ENCODE results near the gene BSX. TPM values are rescaled to one million over a fixed set of nuclear protein-coding genes. Genes with fewer than 3 reads are reported as not detected.

BSX gene
- total RNA-seq, 2 experiments from 2014 or later, result not detected

- H3K36me3 ChIP-seq (ENCODE audit: insufficient read depth, low read length), result no peaks in the 10 kb centered on the region
- intact Hi-C loops (cut with DNase I, micrococcal nuclease), result no loop called here
- Mint-ChIP-seq H3K4me1 (ENCODE audit: low read depth) (no peaks in the 10 kb centered on the region), H3K36me3 (ENCODE audit: low read depth) (peaks cover 10% of the 10 kb centered on the region), H3K4me3 (no peak overlapping the region), H3K9me3 (no peaks in the 10 kb centered on the region), H3K27me3 (no peaks in the 10 kb centered on the region), H3K27ac (no peak overlapping the region)
- ATAC-seq (ENCODE audit: poor library complexity), result no peak
- ChIA-PET CTCF (no interaction called here), POLR2A (no interaction called here)
- TF ChIP-seq CTCF (IDR thresholded peaks at IDR 0.05), result no peak
- H3K4me1 ChIP-seq (ENCODE audit: insufficient read depth, low read length), result no peaks in the 10 kb centered on the region
- no peak overlapping the region for H3K27ac ChIP-seq (ENCODE audit: low read depth in 1 of 2, low read length in 2 of 2)
- no peaks in the 10 kb centered on the region for H3K27me3 ChIP-seq (ENCODE audit: control insufficient read depth in 1 of 2, insufficient read depth in 2 of 2, low read length in 2 of 2)
- H3K4me3 ChIP-seq (ENCODE audit: low read length), result no peak overlapping the region
- no peaks in the 10 kb centered on the region for H3K9me3 ChIP-seq (ENCODE audit: control insufficient read depth in 1 of 2, insufficient read depth in 1 of 2, low read length in 2 of 2)
- no peak for DNase-seq
These were observed 43.7 kb downstream of the BSX start for GRCh38 chr11:122937983-122938382.

GRCh38 chr11:122933416-122933815 is 48.2 kb downstream of the BSX start:
- no peak for DNase-seq
- Mint-ChIP-seq H3K9me3 (no peaks in the 10 kb centered on the region), H3K4me1 (ENCODE audit: low read depth) (no peaks in the 10 kb centered on the region), H3K36me3 (ENCODE audit: low read depth) (peaks cover 10% of the 10 kb centered on the region), H3K27ac (no peak overlapping the region), H3K27me3 (no peaks in the 10 kb centered on the region), H3K4me3 (no peak overlapping the region)
- no peak for TF ChIP-seq CTCF (IDR thresholded peaks at IDR 0.05)
- no peak for ATAC-seq (ENCODE audit: poor library complexity)
- H3K4me3 ChIP-seq (ENCODE audit: low read length), result no peak overlapping the region
- intact Hi-C loops (cut with DNase I, micrococcal nuclease), result no loop called here
- POLR2A ChIA-PET, result no interaction called here
- CTCF ChIA-PET, result no interaction called here
- no peaks in the 10 kb centered on the region for H3K36me3 ChIP-seq (ENCODE audit: insufficient read depth, low read length)
- H3K27ac ChIP-seq (ENCODE audit: low read depth in 1 of 2, low read length in 2 of 2), result no peak overlapping the region
- H3K9me3 ChIP-seq (ENCODE audit: control insufficient read depth in 1 of 2, insufficient read depth in 1 of 2, low read length in 2 of 2), result no peaks in the 10 kb centered on the region
- no peaks in the 10 kb centered on the region for H3K27me3 ChIP-seq (ENCODE audit: control insufficient read depth in 1 of 2, insufficient read depth in 2 of 2, low read length in 2 of 2)
- H3K4me1 ChIP-seq (ENCODE audit: insufficient read depth, low read length), result no peaks in the 10 kb centered on the region

GRCh38 chr11:122931510-122931909 is 50.1 kb downstream of the BSX start:
- Mint-ChIP-seq H3K27ac (no peak overlapping the region), H3K4me1 (ENCODE audit: low read depth) (no peaks in the 10 kb centered on the region), H3K4me3 (no peak overlapping the region), H3K36me3 (ENCODE audit: low read depth) (peaks cover 14% of the 10 kb centered on the region), H3K9me3 (no peaks in the 10 kb centered on the region), H3K27me3 (no peaks in the 10 kb centered on the region)
- intact Hi-C loops (cut with DNase I, micrococcal nuclease), result no loop called here
- H3K4me1 ChIP-seq (ENCODE audit: insufficient read depth, low read length), result no peaks in the 10 kb centered on the region
- ChIA-PET POLR2A (no interaction called here), CTCF (no interaction called here)
- no peak overlapping the region for H3K27ac ChIP-seq (ENCODE audit: low read depth in 1 of 2, low read length in 2 of 2)
- H3K36me3 ChIP-seq (ENCODE audit: insufficient read depth, low read length), result no peaks in the 10 kb centered on the region
- no peaks in the 10 kb centered on the region for H3K27me3 ChIP-seq (ENCODE audit: control insufficient read depth in 1 of 2, insufficient read depth in 2 of 2, low read length in 2 of 2)
- DNase-seq, result no peak
- H3K4me3 ChIP-seq (ENCODE audit: low read length), result no peak overlapping the region
- no peaks in the 10 kb centered on the region for H3K9me3 ChIP-seq (ENCODE audit: control insufficient read depth in 1 of 2, insufficient read depth in 1 of 2, low read length in 2 of 2)
- ATAC-seq (ENCODE audit: poor library complexity), result no peak
- TF ChIP-seq CTCF (IDR thresholded peaks at IDR 0.05), result no peak

Other genes with a start within 250 kb of the BSX start
- 1 to 10 TPM in 1 of 2 experiments, under 1 TPM in 1; 0.70 to 1.3 TPM for gene CRTAM, start 143.3 kb downstream of the BSX start, total RNA-seq
- gene JHY, start 99.1 kb downstream of the BSX start, total RNA-seq, result 1 to 10 TPM; 4.6 to 4.7 TPM
- 100 to 1,000 TPM; 788 to 811 TPM for gene HSPA8, start 80.3 kb upstream of the BSX start, total RNA-seq
- gene CLMP, start 213.4 kb upstream of the BSX start, total RNA-seq, result under 1 TPM; 0.06 to 0.19 TPM

All from CD4-positive, alpha-beta T cell (primary cell).